Brain microvascular endothelial cell (primary cell): ENCODE data around the gene HOXA5.

ENCODE experiments used
- DNase-seq: peaks from one replicate; pipeline ENCODE4 v3.0.0-alpha.2; 2020
- H3K27ac ChIP-seq: fragments of 250-450 bp; sonication (Bioruptor Pico); 2 replicates; pipeline ENCODE4 v1.5.1; 2020; ENCODE audit warnings: mild to moderate bottlenecking, moderate library complexity
- H3K27me3 ChIP-seq: fragments of 250-450 bp; sonication (Bioruptor Pico); replicated peaks from 2 replicates; pipeline ENCODE4 v1.5.1; 2020; ENCODE audit warnings: mild to moderate bottlenecking
- H3K36me3 ChIP-seq: fragments of 250-450 bp; sonication (Bioruptor Pico); replicated peaks from 2 replicates; pipeline ENCODE4 v1.5.1; 2020; ENCODE audit warnings: mild to moderate bottlenecking
- H3K4me3 ChIP-seq: 2 replicates; pipeline ENCODE4 v1.5.1; 2011; ENCODE audit warnings: low read depth, mild to moderate bottlenecking, control low read depth, low read length, moderate library complexity
- in situ Hi-C: cut with HindIII; loops from 2 replicates; pipeline ENCODE4 v1.10.0; 2017; ENCODE audit warnings: low sequenced_read_pairs, low pct_ligation_motif_present
- TF ChIP-seq, protein P1 (sequence below): IDR thresholded peaks from 2 replicates; pipeline ENCODE4 v1.5.1; 2011; ENCODE audit warnings: low read depth, mild to moderate bottlenecking, moderate library complexity, low read length, control low read depth, inconsistent platforms; ENCODE audit errors: missing control alignments

HOXA5 gene

DNA sequence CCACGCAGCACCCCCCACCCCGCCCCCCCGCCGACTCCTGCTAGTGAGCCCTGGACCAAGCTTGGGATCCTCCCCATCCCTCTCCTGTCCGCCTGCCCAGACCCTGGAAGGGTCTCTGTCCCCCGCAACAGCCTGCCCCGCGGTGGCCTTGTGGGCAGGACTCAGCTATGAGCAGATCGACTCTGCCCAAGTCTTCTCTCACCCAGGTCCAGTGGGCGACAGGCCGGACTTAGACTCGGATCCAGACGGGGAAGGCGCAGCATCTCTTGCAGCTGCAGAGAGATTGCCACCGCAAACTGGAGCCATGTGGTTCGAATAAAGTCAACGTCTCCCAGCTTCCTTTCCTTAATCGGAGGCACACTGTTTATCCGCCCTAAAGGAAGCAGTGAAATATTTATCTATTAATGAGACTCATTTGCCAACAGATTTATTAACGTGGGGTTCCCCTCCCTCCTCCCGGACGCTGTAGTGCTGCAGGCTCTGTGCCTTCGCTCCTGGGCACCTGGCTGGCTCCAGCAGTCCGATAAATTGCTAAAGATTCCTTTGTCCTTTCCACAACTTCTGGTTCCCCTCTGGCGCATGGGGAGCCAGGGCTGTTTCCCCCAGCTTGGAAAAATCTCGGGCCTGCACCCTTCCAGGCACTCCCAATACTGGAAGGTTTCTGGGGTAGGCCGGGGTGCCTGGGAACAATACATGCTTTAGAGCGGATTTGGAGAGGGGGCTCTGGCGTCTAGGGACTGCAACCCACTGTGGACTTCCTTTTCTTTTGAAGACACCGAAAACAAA lies 13.6 kb upstream of the HOXA5 start:
- Histone ChIP-seq H3K27ac (no peak overlapping the region), H3K36me3 (no peaks in the 10 kb centered on the region), H3K27me3 (peaks cover 96% of the 10 kb centered on the region), H3K4me3 (no peak overlapping the region)
- TF ChIP-seq, protein P1, sequence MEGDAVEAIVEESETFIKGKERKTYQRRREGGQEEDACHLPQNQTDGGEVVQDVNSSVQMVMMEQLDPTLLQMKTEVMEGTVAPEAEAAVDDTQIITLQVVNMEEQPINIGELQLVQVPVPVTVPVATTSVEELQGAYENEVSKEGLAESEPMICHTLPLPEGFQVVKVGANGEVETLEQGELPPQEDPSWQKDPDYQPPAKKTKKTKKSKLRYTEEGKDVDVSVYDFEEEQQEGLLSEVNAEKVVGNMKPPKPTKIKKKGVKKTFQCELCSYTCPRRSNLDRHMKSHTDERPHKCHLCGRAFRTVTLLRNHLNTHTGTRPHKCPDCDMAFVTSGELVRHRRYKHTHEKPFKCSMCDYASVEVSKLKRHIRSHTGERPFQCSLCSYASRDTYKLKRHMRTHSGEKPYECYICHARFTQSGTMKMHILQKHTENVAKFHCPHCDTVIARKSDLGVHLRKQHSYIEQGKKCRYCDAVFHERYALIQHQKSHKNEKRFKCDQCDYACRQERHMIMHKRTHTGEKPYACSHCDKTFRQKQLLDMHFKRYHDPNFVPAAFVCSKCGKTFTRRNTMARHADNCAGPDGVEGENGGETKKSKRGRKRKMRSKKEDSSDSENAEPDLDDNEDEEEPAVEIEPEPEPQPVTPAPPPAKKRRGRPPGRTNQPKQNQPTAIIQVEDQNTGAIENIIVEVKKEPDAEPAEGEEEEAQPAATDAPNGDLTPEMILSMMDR = no peak
- no peak for DNase-seq
- in situ Hi-C loops = no loop called here

DNA sequence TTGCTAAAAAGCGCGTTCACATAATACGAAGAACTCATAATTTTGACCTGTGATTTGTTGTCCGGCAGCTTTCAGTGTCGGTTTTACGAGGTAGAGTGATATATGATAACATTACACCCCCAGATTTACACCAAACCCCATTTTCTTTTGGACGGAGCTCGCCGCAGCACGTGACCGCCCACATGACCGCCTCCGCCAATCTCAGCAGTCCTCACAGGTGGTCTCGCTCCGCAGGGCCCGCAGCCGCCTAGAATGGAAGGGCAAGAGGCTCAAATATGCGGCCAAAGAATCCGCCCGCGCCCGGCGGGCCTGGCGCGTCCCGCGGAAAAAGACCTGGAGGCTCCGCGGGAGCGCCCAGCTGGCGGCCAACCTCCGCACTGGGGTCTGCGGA lies 13.0 kb upstream of the HOXA5 start, which contains the start of gene HOXA7:
Gene HOXA7, minus strand, starts transcription at position 168 of the 391 bp plus-strand sequence. Its CDS starts 130 bp downstream, at position 38.
- peaks cover 97% of the 10 kb centered on the region for H3K27me3 ChIP-seq
- DNase-seq = no peak

DNA sequence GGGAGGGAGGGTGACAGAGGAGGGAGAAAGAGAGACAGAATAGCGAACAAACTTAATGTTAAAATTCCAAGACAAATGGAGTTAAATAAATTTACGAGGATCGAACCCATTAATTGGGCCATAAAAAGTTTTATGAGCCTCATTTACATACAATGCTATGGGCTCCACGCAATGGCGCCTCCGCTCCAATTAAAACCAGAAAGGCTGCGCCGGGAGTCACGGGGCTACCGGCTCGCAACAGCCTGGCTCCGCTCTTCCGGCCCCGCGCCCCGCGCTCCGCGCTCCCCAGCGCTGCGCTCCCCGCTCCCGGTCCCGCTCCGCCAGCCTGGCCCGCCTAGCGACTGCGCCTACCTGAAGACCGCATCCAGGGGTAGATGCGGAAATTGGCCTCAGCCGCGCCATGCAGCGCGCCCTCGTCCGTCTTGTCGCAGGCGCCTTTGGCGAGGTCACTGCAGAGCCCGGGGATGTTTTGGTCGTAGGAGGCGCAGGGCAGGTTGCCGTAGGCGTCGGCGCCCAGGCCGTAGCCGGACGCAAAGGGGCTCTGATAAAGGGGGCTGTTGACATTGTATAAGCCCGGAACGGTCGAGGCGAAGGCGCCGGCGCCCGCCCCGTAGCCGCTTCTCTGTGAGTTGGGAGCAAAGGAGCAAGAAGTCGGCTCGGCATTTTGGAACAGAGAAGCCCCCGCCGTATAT lies 12.5 kb upstream of the HOXA5 start:
- Histone ChIP-seq H3K4me3 (no peak overlapping the region), H3K27me3 (peaks cover 99% of the 10 kb centered on the region), H3K36me3 (no peaks in the 10 kb centered on the region), H3K27ac (no peak overlapping the region)
- TF ChIP-seq, protein P1 = no peak
- in situ Hi-C loops = no loop called here
- no peak for DNase-seq

More for the DNA sequence above, 13.0 kb upstream of the HOXA5 start, which contains the start of gene HOXA7:
- Histone ChIP-seq H3K4me3 (no peak within 1 kb of the TSS), H3K36me3 (no peaks in the 10 kb centered on the region), H3K27ac (no peak within 1 kb of the TSS)
- TF ChIP-seq, protein P1 = no peak
- in situ Hi-C loops = no loop called here

DNA sequence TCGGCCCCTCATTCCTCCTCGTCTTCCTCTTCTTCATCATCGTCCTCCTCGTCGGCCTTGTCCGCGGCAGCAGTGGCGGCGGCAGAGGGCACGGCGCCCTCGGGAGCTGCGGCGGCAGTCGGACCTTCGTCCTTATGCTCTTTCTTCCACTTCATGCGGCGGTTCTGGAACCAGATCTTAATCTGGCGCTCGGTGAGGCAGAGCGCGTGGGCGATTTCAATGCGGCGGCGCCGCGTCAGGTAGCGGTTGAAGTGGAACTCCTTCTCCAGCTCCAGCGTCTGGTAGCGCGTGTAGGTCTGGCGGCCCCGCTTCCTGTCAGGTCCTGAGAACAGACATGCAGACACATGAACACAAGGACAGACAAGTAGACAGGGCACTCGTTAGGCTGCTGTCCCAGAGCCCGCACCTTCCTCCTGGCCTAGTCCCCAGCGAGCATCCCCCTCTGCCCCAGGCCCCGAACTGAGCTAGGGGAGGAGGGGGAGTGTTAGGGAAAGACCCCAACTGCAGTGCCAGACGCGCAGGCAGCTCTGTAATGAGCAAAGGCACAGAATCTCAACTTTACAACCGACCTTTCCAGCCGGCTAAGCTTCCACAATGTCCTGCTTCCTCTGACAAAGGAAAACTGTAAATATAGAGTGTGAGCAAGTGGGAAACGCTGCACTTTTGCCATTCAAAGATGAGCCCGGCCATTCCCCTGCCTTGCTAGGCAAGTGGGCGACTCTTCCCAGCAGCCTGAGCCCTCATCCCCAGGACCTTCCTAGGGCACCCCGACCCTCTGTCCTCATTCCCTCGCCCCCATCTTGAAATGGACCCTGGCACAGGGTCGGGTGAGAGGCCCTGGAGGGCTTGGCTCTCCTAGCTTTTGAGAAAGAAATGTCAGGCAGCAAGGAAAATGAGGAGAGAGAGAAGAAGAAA lies 11.7 kb upstream of the HOXA5 start:
- peaks cover 98% of the 10 kb centered on the region for H3K27me3 ChIP-seq
- H3K4me3 ChIP-seq = no peak overlapping the region
- no peak overlapping the region for H3K27ac ChIP-seq
- no peak for DNase-seq
- in situ Hi-C loops = no loop called here
- H3K36me3 ChIP-seq = no peaks in the 10 kb centered on the region
- TF ChIP-seq, protein P1 = no peak

DNA sequence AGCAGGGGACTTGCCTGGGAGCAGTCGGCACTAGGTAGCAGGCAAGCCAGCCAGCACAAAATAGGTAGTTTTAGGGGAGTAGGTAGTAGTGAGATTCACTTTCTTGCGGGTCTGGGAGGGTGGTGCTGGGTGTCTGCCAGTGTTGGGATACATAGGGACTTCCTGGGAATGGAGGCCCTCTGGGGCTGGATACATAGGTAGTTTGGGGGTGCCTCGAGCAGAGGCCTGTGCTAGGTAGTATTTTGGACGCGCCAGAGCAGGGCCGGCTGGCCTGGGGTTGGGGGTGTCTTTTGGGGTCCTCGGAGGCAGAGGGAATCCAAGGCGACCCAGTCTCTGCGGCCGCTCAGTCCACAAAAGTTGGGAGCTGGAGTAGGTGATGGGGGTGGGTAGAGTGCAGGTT lies 10.9 kb upstream of the HOXA5 start:
- Histone ChIP-seq H3K36me3 (no peaks in the 10 kb centered on the region), H3K4me3 (no peak overlapping the region), H3K27me3 (peaks cover 96% of the 10 kb centered on the region), H3K27ac (no peak overlapping the region)
- DNase-seq = no peak
- in situ Hi-C loops = no loop called here
- TF ChIP-seq, protein P1 = no peak
